ENCODE measurements around the gene FERD3L. TPM values are rescaled to one million over a fixed set of nuclear protein-coding genes. Genes with fewer than 3 reads are reported as not detected.

FERD3L gene
- total and polyA plus RNA-seq, 9 donors = not detected

GRCh38 chr7:19109000-19109946 lies 35.9 kb downstream of the FERD3L start:
- intact Hi-C loops (cut with DNase I) = no loop called here

GRCh38 chr7:19107356-19108146 lies 37.7 kb downstream of the FERD3L start:
- peak overlapping the region; percentile 42 for H3K4me3 ChIP-seq
- intact Hi-C loops (cut with DNase I) = no loop called here
- WGBS, 3 donors = 1% methylated on average over 48 of the region's 48 CpGs
- no peaks in the 10 kb centered on the region for H3K27me3 ChIP-seq
- no peaks in the 10 kb centered on the region for H3K9me3 ChIP-seq
- H3K27ac ChIP-seq = peak overlapping the region in 1 of 2 donors; percentile 12
- no peaks in the 10 kb centered on the region for H3K36me3 ChIP-seq
- peak in 1 of 5 donors; percentile 23 for DNase-seq
- TF ChIP-seq CTCF (IDR thresholded peaks at IDR 0.05) (no peak), EP300 (IDR thresholded peaks at IDR 0.05) (no peak), POLR2A (IDR thresholded peaks at IDR 0.05) (no peak)
- H3K4me1 ChIP-seq (ENCODE audit: insufficient read depth) = peaks cover 2% of the 10 kb centered on the region

More at GRCh38 chr7:19109000-19109946, 35.9 kb downstream of the FERD3L start:
- H3K4me3 ChIP-seq = no peak overlapping the region
- H3K27me3 ChIP-seq = no peaks in the 10 kb centered on the region
- no peak overlapping the region for H3K27ac ChIP-seq
- WGBS, 3 donors = 84 to 87% (median 86%) methylated on average over 11 of the region's 11 CpGs
- no peaks in the 10 kb centered on the region for H3K36me3 ChIP-seq
- no peaks in the 10 kb centered on the region for H3K9me3 ChIP-seq
- DNase-seq = no peak
- peaks cover 2% of the 10 kb centered on the region for H3K4me1 ChIP-seq (ENCODE audit: insufficient read depth)
- TF ChIP-seq EP300 (IDR thresholded peaks at IDR 0.05) = no peak
- no peak for TF ChIP-seq POLR2A (IDR thresholded peaks at IDR 0.05)
- no peak for TF ChIP-seq CTCF (IDR thresholded peaks at IDR 0.05)

- intact Hi-C loops (cut with DNase I) = no loop called here
- Histone ChIP-seq H3K36me3 (no peaks in the 10 kb centered on the region), H3K27me3 (no peaks in the 10 kb centered on the region), H3K9me3 (no peaks in the 10 kb centered on the region), H3K27ac (no peak overlapping the region), H3K4me3 (peak overlapping the region; percentile 42), H3K4me1 (ENCODE audit: insufficient read depth) (peaks cover 2% of the 10 kb centered on the region)
- TF ChIP-seq EP300 (IDR thresholded peaks at IDR 0.05) (no peak), POLR2A (IDR thresholded peaks at IDR 0.05) (no peak), CTCF (IDR thresholded peaks at IDR 0.05) (no peak)
- WGBS, 3 donors = 0 to 2% (median 2%) methylated on average over 6 of the region's 6 CpGs
- no peak for DNase-seq
Observed at GRCh38 chr7:19107081-19107355, 38.2 kb downstream of the FERD3L start.

- Histone ChIP-seq H3K36me3 (no peaks in the 10 kb centered on the region), H3K4me3 (peak overlapping the region; percentile 42), H3K27me3 (no peaks in the 10 kb centered on the region), H3K27ac (no peak overlapping the region), H3K4me1 (ENCODE audit: insufficient read depth) (peaks cover 2% of the 10 kb centered on the region), H3K9me3 (no peaks in the 10 kb centered on the region)
- no peak for TF ChIP-seq EP300 (IDR thresholded peaks at IDR 0.05)
- no peak for TF ChIP-seq POLR2A (IDR thresholded peaks at IDR 0.05)
- no peak for TF ChIP-seq CTCF (IDR thresholded peaks at IDR 0.05)
- intact Hi-C loops (cut with DNase I) = no loop called here
- peak in 1 of 5 donors; percentile 12 for DNase-seq
- WGBS, 3 donors = 3 to 5% (median 3%) methylated on average over 49 of the region's 49 CpGs
Observed at GRCh38 chr7:19106241-19107080, 38.8 kb downstream of the FERD3L start.

Measured in ovary (tissue), 9 donors.